Measurements from ENCODE around the gene NABP2.

DNA sequence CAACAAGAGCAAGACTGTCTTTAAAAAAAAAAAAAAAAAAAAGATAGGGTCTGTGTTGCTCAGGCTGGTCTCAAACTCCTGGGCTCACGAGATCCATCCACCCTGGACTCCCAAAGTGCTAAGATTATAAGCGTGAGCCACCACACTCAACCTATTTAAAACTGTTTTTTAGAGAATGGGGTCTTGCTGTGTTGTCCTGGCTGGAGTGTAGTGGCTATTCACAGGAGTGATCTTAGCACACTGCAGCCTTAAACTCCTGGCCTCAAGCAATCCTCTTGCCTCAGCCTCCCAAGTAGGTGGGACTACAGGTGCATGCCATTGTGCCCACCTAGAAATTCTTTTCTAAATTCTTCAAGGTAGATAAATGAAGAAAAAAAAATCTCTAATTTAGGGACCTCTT is 50.2 kb downstream of the NABP2 start:
- TF ChIP-seq, protein P1, sequence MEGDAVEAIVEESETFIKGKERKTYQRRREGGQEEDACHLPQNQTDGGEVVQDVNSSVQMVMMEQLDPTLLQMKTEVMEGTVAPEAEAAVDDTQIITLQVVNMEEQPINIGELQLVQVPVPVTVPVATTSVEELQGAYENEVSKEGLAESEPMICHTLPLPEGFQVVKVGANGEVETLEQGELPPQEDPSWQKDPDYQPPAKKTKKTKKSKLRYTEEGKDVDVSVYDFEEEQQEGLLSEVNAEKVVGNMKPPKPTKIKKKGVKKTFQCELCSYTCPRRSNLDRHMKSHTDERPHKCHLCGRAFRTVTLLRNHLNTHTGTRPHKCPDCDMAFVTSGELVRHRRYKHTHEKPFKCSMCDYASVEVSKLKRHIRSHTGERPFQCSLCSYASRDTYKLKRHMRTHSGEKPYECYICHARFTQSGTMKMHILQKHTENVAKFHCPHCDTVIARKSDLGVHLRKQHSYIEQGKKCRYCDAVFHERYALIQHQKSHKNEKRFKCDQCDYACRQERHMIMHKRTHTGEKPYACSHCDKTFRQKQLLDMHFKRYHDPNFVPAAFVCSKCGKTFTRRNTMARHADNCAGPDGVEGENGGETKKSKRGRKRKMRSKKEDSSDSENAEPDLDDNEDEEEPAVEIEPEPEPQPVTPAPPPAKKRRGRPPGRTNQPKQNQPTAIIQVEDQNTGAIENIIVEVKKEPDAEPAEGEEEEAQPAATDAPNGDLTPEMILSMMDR (conservative IDR thresholded peaks at IDR 0.05 in 1 of 2, IDR thresholded peaks at IDR 0.05 in 1 of 2; ENCODE audit: low read depth in 1 of 2, low read length in 2 of 2), result no peak
- TF ChIP-seq EZH2 (IDR thresholded peaks at IDR 0.05; ENCODE audit: low read length, missing control alignments), result no peak
